Testis (tissue), 2 donors: ENCODE results near the gene NUDT1.

Experiments
- CTCF ChIP-seq, 3 experiments: fragments of 450-650 bp in 2 of 3; fragments of 200-600 bp in 1 of 3; sonication (generic) in 1 of 3; IDR thresholded peaks; one replicate each; pipeline ENCODE4 v1.5.1; 2016 to 2019; ENCODE audit warnings: antibody characterized with exemption in 3 of 3, mild to moderate bottlenecking in 2 of 3, moderate library complexity in 1 of 3
- POLR2A ChIP-seq: fragments of 450-650 bp; IDR thresholded peaks from one replicate; pipeline ENCODE4 v1.6.1; 2017; ENCODE audit warnings: antibody characterized with exemption, mild to moderate bottlenecking, moderate library complexity

- TF ChIP-seq CTCF (IDR thresholded peaks at IDR 0.05) (no peak), POLR2A (no peak)
These were observed 39.5 kb downstream of the NUDT1 start for GRCh38 chr7:2281541-2281940.
